CD14-positive monocyte (primary cell): ENCODE data around the gene TSPAN31. TPM values are rescaled to one million over a fixed set of nuclear protein-coding genes. Genes with fewer than 3 reads are reported as not detected.

Experiments
- DNase-seq, 3 donors: peaks; one replicate each; pipeline ENCODE4 v3.0.0-alpha.2; 2011 to 2022
- H2AFZ ChIP-seq: 2 replicates; pipeline ENCODE4 v1.6.0; 2012; ENCODE audit warnings: mild to moderate bottlenecking, low read depth, low read length, inconsistent platforms; ENCODE audit not compliant: insufficient read depth, poor library complexity, severe bottlenecking
- H3K27ac ChIP-seq, 2 donors: 1 replicate in 1 of 2; 2 replicates in 1 of 2; pipeline ENCODE4 v1.5.1; 2012 to 2013; ENCODE audit warnings: low read length in 2 of 2, control low read depth in 1 of 2, inconsistent platforms in 1 of 2, low read depth in 1 of 2, mild to moderate bottlenecking in 1 of 2
- H3K27me3 ChIP-seq, 2 donors: one replicate each; pipeline versions ENCODE4 v1.6.0 to v1.6.1; 2011 to 2013; ENCODE audit warnings: low read length in 2 of 2; ENCODE audit not compliant: control insufficient read depth in 2 of 2, insufficient read depth in 2 of 2
- H3K36me3 ChIP-seq, 2 donors: replicated peaks in 1 of 2; 1 replicate in 1 of 2; 2 replicates in 1 of 2; pipeline versions ENCODE4 v1.5.1 to v1.6.1; 2012 to 2013; ENCODE audit warnings: low read length in 2 of 2, control low read depth in 1 of 2, inconsistent platforms in 1 of 2, mild to moderate bottlenecking in 1 of 2; ENCODE audit not compliant: insufficient read depth in 2 of 2, control insufficient read depth in 1 of 2
- H3K4me1 ChIP-seq, 2 donors: 1 replicate in 1 of 2; 2 replicates in 1 of 2; pipeline versions ENCODE4 v1.5.1 to v1.6.1; 2012 to 2013; ENCODE audit warnings: low read length in 2 of 2, control low read depth in 1 of 2, inconsistent platforms in 1 of 2, mild to moderate bottlenecking in 1 of 2, moderate library complexity in 1 of 2; ENCODE audit not compliant: insufficient read depth in 2 of 2, control insufficient read depth in 1 of 2
- H3K4me2 ChIP-seq: replicated peaks from 2 replicates; pipeline ENCODE3; 2012; ENCODE audit warnings: low read length, moderate library complexity, mild to moderate bottlenecking; ENCODE audit not compliant: poor library complexity, severe bottlenecking; ENCODE audit errors: extremely low read depth
- H3K4me3 ChIP-seq, 3 experiments: fragments of 200-600 bp in 1 of 3; sonication (generic) in 1 of 3; replicated peaks in 1 of 3; 1 replicate in 2 of 3; 2 replicates in 1 of 3; pipeline ENCODE4 v1.5.1; 2011 to 2013; ENCODE audit warnings: low read length in 3 of 3, mild to moderate bottlenecking in 3 of 3, control low read depth in 2 of 3, low read depth in 2 of 3, inconsistent platforms in 1 of 3, moderate library complexity in 1 of 3
- H3K79me2 ChIP-seq: 2 replicates; pipeline ENCODE4 v1.6.0; 2012; ENCODE audit warnings: mild to moderate bottlenecking, control low read depth, inconsistent platforms, low read length, moderate library complexity; ENCODE audit not compliant: insufficient read depth
- H3K9ac ChIP-seq: 2 replicates; pipeline ENCODE4 v1.6.0; 2017; ENCODE audit warnings: low read length, mild to moderate bottlenecking; ENCODE audit not compliant: insufficient read depth, poor library complexity, severe bottlenecking
- H3K9me3 ChIP-seq, 2 donors: replicated peaks in 1 of 2; 1 replicate in 1 of 2; 2 replicates in 1 of 2; pipeline versions ENCODE4 v1.5.1 to v1.6.1; 2012 to 2013; ENCODE audit warnings: low read length in 2 of 2, control low read depth in 1 of 2; ENCODE audit not compliant: control insufficient read depth in 1 of 2, insufficient read depth in 1 of 2
- H4K20me1 ChIP-seq: 2 replicates; pipeline ENCODE4 v1.6.0; 2012; ENCODE audit warnings: mild to moderate bottlenecking, low read length, control low read depth, moderate library complexity; ENCODE audit not compliant: insufficient read depth
- H3K27ac Mint-ChIP-seq, 7 donors: one replicate each; pipeline ENCODE4 v1.8.0; 2020; ENCODE audit warnings: mild to moderate bottlenecking in 7 of 7, mixed read lengths in 7 of 7, moderate library complexity in 6 of 7, inconsistent platforms in 2 of 7
- H3K27me3 Mint-ChIP-seq, 3 donors: one replicate each; pipeline ENCODE4 v1.8.0; 2021 to 2022; ENCODE audit warnings: low read depth in 3 of 3, mild to moderate bottlenecking in 3 of 3, mixed read lengths in 3 of 3, moderate library complexity in 3 of 3, inconsistent platforms in 1 of 3
- H3K36me3 Mint-ChIP-seq, 2 donors: one replicate each; pipeline ENCODE4 v1.8.0; 2020; ENCODE audit warnings: mixed read lengths in 2 of 2, inconsistent platforms in 1 of 2, mild to moderate bottlenecking in 1 of 2
- H3K4me1 Mint-ChIP-seq: one replicate; pipeline ENCODE4 v1.8.0; 2020; ENCODE audit warnings: mild to moderate bottlenecking, mixed read lengths
- H3K4me3 Mint-ChIP-seq, 2 donors: one replicate each; pipeline ENCODE4 v1.8.0; 2020; ENCODE audit warnings: mild to moderate bottlenecking in 2 of 2, mixed read lengths in 2 of 2, moderate library complexity in 1 of 2
- H3K9me3 Mint-ChIP-seq, 7 donors: one replicate each; pipeline ENCODE4 v1.8.0; 2020 to 2022; ENCODE audit warnings: mixed read lengths in 7 of 7, mild to moderate bottlenecking in 6 of 7, moderate library complexity in 6 of 7, inconsistent platforms in 2 of 7
- WGBS: methylation state at CpG from one replicate; pipeline ENCODE4 v1.1.5; 2013; ENCODE audit warnings: missing lambda C conversion rate; ENCODE audit not compliant: insufficient coverage; 5-methylcytosine and 5-hydroxymethylcytosine counted together
- intact Hi-C, 2 donors: fragments of 100-400 bp; cut with micrococcal nuclease; formaldehyde crosslinking; loops; one replicate each; pipeline versions ENCODE4 v1.15.0 to v1.15.1; 2023
- polyA plus RNA-seq, 3 donors: library from polyadenylated mRNA; depleted of rRNA in 1 of 3; unstranded in 2 of 3; stranded (reverse) in 1 of 3; fragments of 300-500 nt in 2 of 3; fragments of >200 nt in 1 of 3; fragmentation: Illumina TruSeq in 2 of 3; gene quantifications; 1 replicate in 2 of 3; 2 replicates in 1 of 3; pipeline ENCODE4 v1.2.3, GENCODE V29; 2012 to 2021
- TF ChIP-seq, protein P1 (sequence below): fragments of 200-600 bp; IDR thresholded peaks from one replicate; pipeline ENCODE4 v1.8.0; 2022; ENCODE audit warnings: antibody characterized with exemption, mild to moderate bottlenecking

Gene TSPAN31
- polyA plus RNA-seq, 3 donors: 20.6 to 48.1 (median 43.0) TPM

DNA sequence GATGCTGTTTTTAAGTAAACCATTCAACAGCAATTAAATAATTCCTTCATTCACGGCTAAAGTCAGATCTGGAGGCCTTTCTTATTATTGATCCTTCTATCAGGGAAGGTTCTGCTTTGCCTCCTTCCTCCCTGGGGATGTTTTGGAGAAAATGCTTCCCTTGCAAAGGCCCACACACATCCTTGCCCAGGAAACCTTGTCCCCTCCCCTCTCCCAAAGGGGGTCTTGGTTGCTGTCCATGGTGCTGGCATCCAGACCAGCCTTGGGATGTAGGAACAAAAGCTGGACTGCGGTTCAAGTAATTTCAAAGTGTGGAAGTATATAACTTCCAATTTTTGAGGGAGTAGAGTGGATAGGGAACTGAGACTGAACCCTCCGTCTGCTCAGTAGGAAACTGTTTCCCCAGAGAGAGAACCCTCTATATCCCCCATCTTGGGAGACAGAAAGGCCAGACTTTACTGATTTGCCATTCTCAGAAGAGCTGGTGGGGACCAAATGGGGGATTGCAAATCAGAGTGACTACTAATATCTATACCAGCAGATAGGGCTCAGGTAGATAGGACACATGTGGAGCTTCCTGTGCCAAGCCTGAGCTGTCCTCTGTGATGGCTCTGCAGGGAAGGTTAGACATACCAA lies 15.6 kb downstream of the TSPAN31 start:
- WGBS: no CpG with 5 or more reads among the region's 3 CpGs
- H4K20me1 ChIP-seq: no peaks in the 10 kb centered on the region

GRCh38 chr12:57761391-57761998 lies 16.7 kb downstream of the TSPAN31 start:
- Histone ChIP-seq H3K9me3 (peaks cover 0 to 3% of the 10 kb centered on the region in 2 donors), H2AFZ (no peak overlapping the region), H3K79me2 (no peaks in the 10 kb centered on the region), H3K27me3 (peaks cover 27 to 38% of the 10 kb centered on the region in 2 donors), H3K27ac (no peak overlapping the region), H3K9ac (no peak overlapping the region), H3K4me3 (no peak overlapping the region), H3K4me1 (peaks cover 28 to 29% of the 10 kb centered on the region in 2 donors), H4K20me1 (no peaks in the 10 kb centered on the region), H3K4me2 (no peak overlapping the region), H3K36me3 (peaks cover 6 to 14% of the 10 kb centered on the region in 2 donors)
- no peak for DNase-seq
- Mint-ChIP-seq H3K4me1 (peaks cover 30% of the 10 kb centered on the region), H3K27me3 (peaks cover 35 to 38% (median 37%) of the 10 kb centered on the region in 3 donors), H3K4me3 (no peak overlapping the region), H3K9me3 (peaks cover 0 to 15% (median 6%) of the 10 kb centered on the region in 7 donors), H3K36me3 (peaks cover 14% of the 10 kb centered on the region in 2 donors), H3K27ac (no peak overlapping the region)
- TF ChIP-seq, protein P1, sequence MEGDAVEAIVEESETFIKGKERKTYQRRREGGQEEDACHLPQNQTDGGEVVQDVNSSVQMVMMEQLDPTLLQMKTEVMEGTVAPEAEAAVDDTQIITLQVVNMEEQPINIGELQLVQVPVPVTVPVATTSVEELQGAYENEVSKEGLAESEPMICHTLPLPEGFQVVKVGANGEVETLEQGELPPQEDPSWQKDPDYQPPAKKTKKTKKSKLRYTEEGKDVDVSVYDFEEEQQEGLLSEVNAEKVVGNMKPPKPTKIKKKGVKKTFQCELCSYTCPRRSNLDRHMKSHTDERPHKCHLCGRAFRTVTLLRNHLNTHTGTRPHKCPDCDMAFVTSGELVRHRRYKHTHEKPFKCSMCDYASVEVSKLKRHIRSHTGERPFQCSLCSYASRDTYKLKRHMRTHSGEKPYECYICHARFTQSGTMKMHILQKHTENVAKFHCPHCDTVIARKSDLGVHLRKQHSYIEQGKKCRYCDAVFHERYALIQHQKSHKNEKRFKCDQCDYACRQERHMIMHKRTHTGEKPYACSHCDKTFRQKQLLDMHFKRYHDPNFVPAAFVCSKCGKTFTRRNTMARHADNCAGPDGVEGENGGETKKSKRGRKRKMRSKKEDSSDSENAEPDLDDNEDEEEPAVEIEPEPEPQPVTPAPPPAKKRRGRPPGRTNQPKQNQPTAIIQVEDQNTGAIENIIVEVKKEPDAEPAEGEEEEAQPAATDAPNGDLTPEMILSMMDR: no peak
- intact Hi-C loops: no loop called here
- WGBS: 100% methylated on average over 2 of the region's 4 CpGs

More for the DNA sequence above, 15.6 kb downstream of the TSPAN31 start:
- Histone ChIP-seq H3K79me2 (no peaks in the 10 kb centered on the region), H3K9me3 (no peaks in the 10 kb centered on the region), H3K4me3 (no peak overlapping the region), H3K9ac (no peak overlapping the region), H3K4me2 (no peak overlapping the region), H3K27me3 (peaks cover 17 to 28% of the 10 kb centered on the region in 2 donors), H3K27ac (no peak overlapping the region), H3K4me1 (peaks cover 25 to 27% of the 10 kb centered on the region in 2 donors), H2AFZ (no peak overlapping the region), H3K36me3 (peaks cover 6 to 14% of the 10 kb centered on the region in 2 donors)
- H3K27ac Mint-ChIP-seq: no peak overlapping the region
- peaks cover 25 to 27% (median 26%) of the 10 kb centered on the region in 3 donors for H3K27me3 Mint-ChIP-seq
- intact Hi-C loops: no loop called here
- TF ChIP-seq, protein P1: no peak
- H3K4me1 Mint-ChIP-seq: peaks cover 26% of the 10 kb centered on the region
- peaks cover 14% of the 10 kb centered on the region in 2 donors for H3K36me3 Mint-ChIP-seq
- H3K9me3 Mint-ChIP-seq: peaks cover 0 to 8% (median 5%) of the 10 kb centered on the region in 7 donors
- H3K4me3 Mint-ChIP-seq: no peak overlapping the region
- no peak for DNase-seq
